ENCODE results near the gene UBE2F.
"Not testable (repeated sequence)": the region's sequence is repeated elsewhere in the genome, so short reads cannot be mapped to it uniquely, and the experiment has no call there.

UBE2F gene

DNA sequence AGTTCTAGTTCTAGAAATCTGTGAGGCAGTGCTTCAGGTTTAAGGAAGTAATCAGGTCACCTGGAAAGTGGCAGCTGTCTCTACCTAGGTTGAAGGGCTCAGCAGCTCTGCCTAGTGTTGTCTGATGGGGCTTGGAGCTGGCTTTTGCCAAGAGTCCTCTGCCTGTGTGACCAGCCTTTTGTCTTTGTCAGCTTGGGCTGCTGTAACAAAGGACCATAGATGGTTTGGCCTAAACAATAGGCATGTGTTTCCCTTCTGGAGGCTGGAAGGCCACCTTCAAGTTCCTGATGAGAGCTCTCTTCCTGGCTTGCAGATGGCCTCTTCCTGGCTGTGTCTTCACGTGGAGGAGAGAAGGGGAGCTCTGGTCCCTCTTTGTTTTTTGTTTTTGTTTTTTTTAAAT, 13.3 kb downstream of the UBE2F start:
- DNase-seq (ENCODE audit: low read depth), result no peak

DNA sequence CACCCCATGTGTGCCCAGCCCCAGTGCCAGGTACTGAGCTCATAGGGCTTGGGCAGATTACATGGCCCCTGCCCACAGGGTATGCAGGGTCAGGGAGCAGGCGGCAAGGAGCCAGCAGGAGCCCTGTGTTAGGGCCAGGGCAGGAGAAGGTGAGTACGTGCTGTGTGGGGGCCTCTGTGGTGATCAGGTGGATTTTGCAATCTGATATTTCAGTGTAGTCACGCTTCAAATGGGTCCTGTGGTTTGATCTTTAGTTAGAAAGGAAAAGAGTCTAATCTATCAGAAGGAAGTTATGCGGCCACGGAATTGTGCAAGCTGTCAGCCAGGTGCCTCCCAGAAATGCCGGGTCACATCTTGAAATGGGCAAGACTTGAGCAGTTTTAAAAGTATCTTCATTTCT, 13.9 kb downstream of the UBE2F start:
- DNase-seq (ENCODE audit: low read depth), result no peak

DNA sequence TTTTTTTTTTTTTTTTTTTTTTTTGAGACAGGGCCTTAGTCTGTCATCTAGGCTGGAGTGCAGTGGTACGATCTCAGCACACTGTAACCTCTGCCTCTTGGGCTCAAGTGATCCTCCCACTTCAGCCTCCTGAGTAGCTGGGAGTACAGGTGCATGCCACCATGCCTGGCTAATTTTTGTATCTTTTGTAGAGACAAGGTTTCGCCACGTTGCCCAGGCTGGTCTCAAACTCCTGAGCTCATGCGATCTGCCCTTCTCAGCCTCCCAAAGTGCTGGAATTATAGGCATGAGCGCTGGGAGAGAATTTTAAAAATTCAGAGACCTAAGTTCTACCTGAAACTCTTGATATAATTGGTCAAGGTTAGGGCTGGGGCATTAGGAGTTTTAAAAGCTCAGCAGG, 14.8 kb downstream of the UBE2F start:
- DNase-seq (ENCODE audit: low read depth), result not testable (repeated sequence)

DNA sequence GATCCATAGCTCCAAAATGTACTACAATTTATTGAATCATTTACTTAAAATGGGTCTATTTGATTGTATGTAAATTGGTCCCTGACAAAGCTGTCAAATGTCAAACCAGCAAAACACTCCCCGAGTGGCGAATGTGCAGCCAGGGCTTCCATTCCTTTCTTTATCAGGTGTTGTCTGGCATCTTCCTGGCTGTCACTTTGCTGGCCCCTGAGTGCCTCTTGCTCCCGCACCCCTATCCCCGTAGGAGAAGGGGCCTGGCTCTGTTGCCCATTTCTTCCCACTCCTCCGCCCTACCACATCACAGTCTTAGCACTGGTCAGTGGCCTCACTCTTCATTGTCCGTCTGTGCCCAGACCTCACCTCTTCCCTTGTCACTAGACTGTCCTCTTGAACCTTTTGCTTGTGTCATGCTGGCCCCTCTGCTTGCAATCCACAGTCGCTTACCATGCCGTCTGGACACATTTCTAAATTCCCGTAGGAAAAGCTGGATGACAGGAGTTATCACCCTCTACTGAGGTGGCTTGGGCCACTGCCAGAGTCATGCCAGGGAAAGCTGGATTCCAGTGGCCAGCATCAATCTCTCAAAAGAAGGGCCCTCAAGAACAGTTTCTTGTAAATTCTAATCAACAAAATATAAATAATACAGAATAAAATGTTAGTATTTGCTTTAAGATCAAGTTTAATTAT, 15.4 kb downstream of the UBE2F start:
- DNase-seq (ENCODE audit: low read depth), result no peak

GRCh38 chr2:237983922-237984321, 17.1 kb downstream of the UBE2F start:
- DNase-seq (ENCODE audit: low read depth), result no peak

DNA sequence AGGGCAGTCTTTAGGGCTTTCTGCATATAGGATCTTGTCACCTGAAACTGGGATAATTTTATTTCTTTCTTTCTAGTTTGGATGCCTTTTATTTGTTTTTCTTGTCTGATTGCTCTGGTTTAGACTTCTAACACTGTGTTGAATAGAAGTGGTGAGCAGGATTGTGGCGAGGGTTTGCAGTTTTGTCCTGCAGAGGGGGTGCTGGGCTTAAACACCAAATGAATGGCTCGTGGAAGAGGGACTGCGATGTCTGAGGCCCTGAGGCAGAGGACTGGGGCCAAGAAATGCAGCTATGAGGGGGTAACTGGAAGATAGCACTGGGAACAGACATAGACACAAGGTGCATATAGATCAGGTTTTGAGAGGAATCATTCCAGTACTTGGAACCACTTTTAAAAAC, 20.5 kb downstream of the UBE2F start:
- no peak for DNase-seq (ENCODE audit: low read depth)

- DNase-seq (ENCODE audit: low read depth), result no peak
These were observed 26.9 kb downstream of the UBE2F start for GRCh38 chr2:237993701-237994100.

- DNase-seq (ENCODE audit: low read depth), result no peak
These were observed 28.2 kb downstream of the UBE2F start for GRCh38 chr2:237995036-237995435.

DNA sequence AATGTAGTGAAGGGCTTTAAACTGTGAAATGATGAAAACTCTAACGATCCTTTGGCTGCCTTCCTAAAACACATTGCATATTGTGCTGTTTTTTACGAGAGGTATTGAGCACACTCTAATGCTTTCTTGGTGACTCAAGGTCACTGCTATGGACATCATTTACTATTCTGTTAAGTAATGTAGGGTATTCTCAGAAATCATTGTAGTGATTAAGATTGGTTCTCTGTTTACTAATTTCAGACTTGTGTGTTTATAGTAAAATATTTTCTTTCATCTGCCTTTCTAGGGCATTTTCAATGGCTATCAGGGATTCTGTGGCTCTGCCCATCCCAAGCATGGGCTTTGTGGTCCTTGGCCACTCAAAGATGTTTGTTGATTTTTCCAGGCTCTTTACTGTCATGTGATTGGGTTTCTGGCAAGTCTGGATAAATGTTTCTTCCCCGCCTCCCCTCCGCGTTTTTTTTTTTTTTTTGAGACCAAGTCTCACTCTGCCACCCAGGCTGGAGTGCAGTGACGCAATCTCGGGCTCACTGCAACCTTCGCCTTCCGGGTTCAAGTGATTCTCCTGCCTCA, 29.3 kb downstream of the UBE2F start:
- DNase-seq (ENCODE audit: low read depth), result no peak

DNA sequence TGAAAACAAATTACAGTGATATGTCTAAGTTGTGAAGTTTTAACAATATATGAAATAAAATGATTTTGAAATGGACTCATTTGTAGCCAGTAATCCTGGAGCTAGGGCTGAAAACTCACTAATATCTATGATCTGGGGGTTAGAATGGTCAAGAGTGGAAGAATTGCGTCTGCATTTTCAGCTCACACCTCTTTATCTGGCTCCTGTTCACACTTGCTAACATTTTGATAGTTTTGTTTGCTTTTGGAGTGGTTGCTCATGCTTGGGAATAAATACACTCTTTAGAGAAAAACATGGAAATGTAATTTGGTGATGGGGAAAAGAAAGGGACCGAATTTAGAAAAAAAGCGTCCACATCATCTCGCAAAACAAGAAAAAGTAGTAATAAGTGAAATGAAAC, 30.7 kb downstream of the UBE2F start:
- DNase-seq (ENCODE audit: low read depth), result no peak

DNA sequence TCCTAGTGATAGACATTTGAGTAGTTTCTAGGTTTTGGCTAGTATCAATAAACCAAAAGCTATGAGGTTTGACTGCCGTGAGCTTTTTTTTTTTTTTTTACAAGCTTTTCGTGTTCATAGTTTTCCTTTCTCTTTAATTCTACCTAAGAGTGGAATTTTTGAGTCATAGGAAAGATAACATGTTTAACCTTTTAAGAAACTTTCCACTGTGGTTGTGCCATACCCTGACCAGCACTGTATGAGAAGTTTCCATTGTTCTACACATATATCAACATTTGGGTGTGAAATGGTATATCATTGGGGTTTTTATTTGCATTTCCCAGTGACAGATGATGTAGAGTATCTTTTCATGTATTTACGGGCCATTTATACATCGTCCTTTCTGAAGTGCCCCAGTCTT, 31.7 kb downstream of the UBE2F start:
- DNase-seq (ENCODE audit: low read depth), result no peak

DNA sequence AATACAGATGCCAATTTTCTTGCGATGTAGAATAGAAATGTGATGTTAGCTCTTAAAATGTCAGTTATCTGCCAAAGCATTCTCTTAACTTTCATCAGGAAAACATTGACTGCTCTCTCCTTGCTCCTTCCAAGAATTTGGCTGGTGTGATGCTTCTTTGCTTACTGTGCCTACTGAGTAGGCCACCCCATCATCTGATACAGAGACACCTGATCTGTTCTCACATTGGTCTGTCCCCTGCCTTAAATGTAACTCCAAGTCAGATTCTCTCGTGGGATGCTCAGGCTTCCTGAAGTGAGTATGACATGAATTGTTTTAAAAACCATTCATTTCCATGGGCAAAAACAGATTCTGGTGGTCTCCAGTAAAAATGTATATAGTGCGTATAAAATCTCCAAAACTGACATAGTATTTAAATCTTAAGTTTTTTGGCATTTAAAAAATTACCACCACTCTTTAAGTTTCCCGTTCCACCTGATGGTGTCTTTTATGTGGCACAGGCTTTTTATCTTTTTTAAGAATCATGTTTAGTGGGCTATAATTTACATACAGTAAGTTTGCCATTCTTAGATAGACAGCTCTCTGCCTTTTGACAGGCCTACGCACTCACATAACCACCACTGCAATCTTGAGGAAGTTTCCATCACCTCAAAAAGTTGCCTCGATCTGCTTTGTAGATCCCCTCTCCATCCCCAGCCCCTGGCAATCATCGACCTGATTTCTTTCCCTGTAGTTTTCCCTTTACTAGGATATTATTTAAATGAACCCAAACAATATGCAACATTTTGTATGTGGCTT, 36.6 kb downstream of the UBE2F start:
- DNase-seq (ENCODE audit: low read depth), result no peak

DNA sequence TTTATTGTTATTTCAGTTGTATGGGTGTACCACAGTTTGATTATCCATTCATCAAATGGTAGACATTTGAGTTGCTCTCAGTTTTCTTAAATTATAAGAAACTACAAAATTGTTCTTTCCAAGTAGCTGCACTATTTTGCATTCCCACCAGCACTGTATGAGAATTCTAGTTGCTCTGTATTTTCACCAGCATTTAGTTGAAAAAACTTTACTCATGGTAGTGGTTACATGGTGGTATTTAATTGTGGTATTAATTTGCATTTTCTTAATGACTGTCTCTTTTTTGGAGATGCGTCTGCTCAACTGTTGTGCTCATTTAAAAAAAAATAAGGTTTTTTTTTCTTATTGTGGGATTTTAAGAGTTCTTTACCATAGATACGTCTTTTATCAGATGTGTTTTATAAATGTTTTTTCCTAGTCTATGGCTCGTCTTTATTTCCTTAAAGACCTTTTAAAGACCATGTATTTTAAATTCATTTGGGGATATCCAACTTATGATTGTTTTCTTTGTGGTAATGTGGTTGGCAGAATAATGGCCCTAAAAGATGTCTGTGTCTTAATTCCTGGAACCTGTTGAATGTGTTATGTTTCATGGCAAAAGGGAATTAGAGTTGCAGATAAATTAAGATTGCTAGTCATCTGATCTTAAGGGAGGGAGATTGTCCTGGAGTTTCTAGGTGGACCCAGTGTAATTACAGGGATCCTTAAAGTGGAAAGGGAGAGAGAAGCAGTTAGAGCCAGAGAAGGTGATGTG, 37.4 kb downstream of the UBE2F start:
- DNase-seq (ENCODE audit: low read depth), result no peak

- DNase-seq (ENCODE audit: low read depth), result no peak
These were observed 38.7 kb downstream of the UBE2F start for GRCh38 chr2:238005528-238005927.

DNA sequence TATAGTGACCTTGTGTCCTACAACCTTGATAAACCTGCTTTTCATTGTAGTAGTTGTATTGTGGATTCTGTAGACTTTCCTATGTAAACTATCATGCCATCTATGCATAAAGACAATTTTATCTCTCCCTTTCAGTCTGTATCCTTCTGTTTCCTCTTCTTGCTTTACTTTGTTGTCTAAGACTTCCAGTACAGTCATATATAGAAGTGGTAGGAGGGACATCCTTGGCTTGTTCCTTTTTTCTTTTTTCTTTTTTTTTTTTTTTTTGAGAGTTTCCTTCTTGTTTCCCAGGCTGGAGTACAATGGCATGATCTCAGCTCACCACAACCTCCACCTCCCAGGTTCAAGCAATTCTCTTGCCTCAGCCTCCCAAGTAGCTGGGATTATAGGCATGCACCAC, 39.7 kb downstream of the UBE2F start:
- DNase-seq (ENCODE audit: low read depth), result no peak

GRCh38 chr2:238007924-238008323, 41.1 kb downstream of the UBE2F start:
- no peak for DNase-seq (ENCODE audit: low read depth)

- no peak for DNase-seq (ENCODE audit: low read depth)
These were observed 42.7 kb downstream of the UBE2F start for GRCh38 chr2:238009563-238009962.

GRCh38 chr2:238010572-238010971, 43.8 kb downstream of the UBE2F start:
- DNase-seq (ENCODE audit: low read depth), result no peak

GRCh38 chr2:238013806-238014205, 47.0 kb downstream of the UBE2F start:
- no peak for DNase-seq (ENCODE audit: low read depth)

DNA sequence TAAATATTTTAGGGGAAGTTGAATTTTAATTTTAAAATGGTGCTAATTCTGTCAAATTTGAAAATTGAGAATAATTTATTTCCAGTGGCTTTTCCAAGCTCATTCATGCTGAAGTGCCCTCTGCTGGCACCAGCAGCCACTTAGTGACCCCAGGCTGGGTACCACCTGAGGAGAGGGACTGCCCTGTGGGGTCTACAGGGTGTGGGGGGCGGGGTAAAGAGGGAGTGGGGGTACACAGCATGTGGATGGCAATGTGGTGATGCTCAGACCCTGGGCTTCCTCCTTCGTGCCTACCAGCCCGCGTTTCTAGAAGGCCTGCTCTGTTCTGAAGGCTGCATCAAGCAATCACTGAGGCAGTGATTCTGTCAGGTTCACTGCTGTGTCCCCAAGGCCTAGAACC, 48.9 kb downstream of the UBE2F start:
- no peak for DNase-seq (ENCODE audit: low read depth)

DNA sequence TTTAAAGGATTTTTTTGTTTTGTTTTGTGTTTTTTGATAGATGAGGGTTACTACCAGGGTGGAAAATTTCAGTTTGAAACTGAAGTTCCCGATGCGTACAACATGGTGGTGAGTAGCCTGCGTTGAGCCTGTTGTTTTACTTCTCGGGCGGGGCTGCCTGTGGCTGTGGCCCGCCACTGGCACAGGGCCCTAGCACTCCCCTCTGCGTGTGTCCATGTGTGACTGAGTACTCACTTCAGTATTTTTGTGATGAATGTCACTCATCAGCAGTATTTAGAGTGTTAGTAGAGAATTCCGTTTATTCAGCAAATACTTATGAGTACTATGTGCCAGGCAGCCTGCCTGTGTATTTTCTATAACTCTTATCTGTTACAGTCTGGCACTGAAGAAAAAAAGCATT, 49.7 kb downstream of the UBE2F start:
- DNase-seq (ENCODE audit: low read depth), result no peak

DNA sequence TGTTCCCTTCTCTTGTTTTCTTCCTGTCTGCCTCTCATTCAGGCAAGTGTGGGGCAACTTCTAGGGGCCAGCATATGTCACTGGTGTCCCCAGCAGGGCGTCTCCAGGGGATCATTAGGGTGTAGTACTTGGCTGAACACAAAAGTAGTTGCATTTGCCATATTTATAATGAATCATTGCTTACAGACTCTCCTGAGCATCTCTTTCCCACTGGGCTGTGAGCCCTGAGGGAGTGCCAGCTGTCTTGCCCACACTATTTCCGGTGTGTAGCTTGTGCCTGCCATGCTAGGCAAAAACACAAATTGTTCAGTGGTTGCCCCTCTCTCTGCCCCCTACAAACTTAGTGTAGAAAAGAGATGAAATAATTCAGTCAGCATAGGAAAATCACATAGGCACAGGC, 53.1 kb downstream of the UBE2F start:
- DNase-seq (ENCODE audit: low read depth), result no peak

GRCh38 chr2:238020816-238021215, 54.0 kb downstream of the UBE2F start:
- DNase-seq (ENCODE audit: low read depth), result no peak
